ENCODE measurements around the gene SASH1.
"Not testable (repeated sequence)": the region's sequence is repeated elsewhere in the genome, so short reads cannot be mapped to it uniquely, and the experiment has no call there.

SASH1 gene

GRCh38 chr6:148551226-148551625, 208.6 kb downstream of the SASH1 start:
- no peak for DNase-seq (ENCODE audit: low spot score)

GRCh38 chr6:148556410-148556809, 213.8 kb downstream of the SASH1 start:
- no peak for DNase-seq (ENCODE audit: low spot score)

- no peak for DNase-seq (ENCODE audit: low spot score)
These were observed 215.2 kb downstream of the SASH1 start for GRCh38 chr6:148557796-148558321.

DNA sequence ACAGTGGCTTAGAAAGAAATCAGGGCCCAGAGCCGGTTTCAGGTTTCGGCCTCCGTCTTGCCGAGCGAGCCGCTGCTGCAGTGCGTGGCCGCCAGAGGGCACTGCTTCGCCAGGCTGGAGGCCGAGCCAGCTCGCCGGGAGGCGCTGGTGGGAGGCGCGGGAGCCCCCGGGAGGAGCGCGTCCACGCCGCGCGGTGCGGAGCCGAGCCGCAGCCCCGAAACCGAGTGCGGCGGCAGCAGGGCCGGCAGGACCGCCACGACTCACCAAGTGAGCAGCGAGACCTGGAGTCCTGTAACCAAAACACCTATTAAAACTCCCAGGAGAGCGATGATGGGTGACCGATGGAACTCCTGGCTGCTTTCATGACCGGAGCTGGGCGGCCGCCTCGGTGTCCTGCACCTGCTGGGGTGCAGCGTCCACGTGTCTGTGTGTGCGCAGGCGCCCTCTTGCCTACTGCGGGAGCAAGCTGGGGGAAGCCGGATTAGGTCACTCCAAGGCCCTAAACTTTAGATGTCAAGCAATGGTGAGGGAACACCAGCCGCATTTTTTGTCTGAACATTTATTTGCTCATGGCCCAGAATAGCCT, 217.3 kb downstream of the SASH1 start:
- peak; percentile 91 for DNase-seq (ENCODE audit: low spot score)

DNA sequence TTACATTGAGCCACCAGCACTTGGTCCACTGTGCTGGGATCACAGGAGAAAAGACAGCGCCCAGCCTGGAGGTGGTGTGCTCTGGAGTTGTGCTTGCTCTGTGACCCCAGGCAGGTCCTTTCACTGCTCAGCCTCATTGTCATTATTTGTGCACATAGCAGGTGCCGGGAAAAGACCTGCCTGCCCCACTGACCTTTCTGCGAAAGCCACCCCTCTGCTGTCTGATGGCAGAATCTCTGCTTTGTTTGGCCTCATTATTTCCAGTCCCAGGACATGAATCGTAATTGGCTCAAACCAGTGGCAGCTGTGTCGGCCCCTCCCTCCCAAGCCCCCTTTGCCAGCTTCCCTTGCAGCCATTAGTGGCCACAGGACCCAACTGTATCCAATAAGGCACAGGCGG, 219.0 kb downstream of the SASH1 start:
- DNase-seq (ENCODE audit: low spot score) = no peak

GRCh38 chr6:148563066-148563465, 220.4 kb downstream of the SASH1 start:
- DNase-seq (ENCODE audit: low spot score) = no peak

GRCh38 chr6:148564494-148565035, 221.9 kb downstream of the SASH1 start:
- DNase-seq (ENCODE audit: low spot score) = no peak

- DNase-seq (ENCODE audit: low spot score) = no peak
These were observed 222.8 kb downstream of the SASH1 start for GRCh38 chr6:148565321-148565926.

GRCh38 chr6:148565930-148566663, 223.5 kb downstream of the SASH1 start:
- no peak for DNase-seq (ENCODE audit: low spot score)

- DNase-seq (ENCODE audit: low spot score) = no peak
These were observed 224.2 kb downstream of the SASH1 start for GRCh38 chr6:148566664-148567350.

DNA sequence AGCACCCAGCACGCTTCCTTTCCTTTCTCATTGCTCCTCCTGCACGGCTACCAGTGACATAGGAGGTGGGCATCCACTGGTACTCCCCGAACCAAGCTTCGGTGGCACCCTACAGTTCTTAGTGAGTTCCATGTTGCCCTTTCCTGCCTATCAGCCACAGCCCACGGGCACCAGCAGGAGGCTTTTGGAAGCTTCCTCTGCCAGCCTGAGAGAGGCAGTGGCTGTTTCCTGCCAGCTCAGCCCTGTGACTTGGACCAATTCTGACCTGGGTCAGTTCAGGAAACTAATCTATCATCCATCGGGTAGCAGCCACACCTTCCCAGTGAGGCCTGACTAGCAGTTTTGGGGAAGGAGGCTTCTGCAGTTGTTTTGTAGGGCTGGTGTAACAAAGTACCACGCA, 227.8 kb downstream of the SASH1 start:
- no peak for DNase-seq (ENCODE audit: low spot score)

- no peak for DNase-seq (ENCODE audit: low spot score)
These were observed 230.2 kb downstream of the SASH1 start for GRCh38 chr6:148572676-148573335.

DNA sequence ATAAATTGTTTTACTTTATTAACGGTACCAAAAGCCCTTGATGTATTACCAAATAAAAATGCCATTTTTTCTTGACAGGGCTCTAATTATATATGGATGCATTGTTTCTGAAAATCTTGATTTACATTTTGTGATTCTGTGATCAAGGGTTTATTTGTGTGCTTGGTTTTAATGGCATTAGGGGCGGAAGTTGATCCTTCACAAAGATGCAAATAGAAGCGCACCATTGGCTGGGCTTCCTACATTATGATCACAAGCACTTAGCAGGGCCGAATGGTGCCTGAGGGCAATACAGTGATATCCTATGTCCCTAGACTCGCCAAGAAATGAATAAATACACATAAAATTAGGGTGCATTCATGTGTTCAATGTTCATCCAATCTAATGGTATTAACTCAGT, 231.3 kb downstream of the SASH1 start:
- no peak for DNase-seq (ENCODE audit: low spot score)

DNA sequence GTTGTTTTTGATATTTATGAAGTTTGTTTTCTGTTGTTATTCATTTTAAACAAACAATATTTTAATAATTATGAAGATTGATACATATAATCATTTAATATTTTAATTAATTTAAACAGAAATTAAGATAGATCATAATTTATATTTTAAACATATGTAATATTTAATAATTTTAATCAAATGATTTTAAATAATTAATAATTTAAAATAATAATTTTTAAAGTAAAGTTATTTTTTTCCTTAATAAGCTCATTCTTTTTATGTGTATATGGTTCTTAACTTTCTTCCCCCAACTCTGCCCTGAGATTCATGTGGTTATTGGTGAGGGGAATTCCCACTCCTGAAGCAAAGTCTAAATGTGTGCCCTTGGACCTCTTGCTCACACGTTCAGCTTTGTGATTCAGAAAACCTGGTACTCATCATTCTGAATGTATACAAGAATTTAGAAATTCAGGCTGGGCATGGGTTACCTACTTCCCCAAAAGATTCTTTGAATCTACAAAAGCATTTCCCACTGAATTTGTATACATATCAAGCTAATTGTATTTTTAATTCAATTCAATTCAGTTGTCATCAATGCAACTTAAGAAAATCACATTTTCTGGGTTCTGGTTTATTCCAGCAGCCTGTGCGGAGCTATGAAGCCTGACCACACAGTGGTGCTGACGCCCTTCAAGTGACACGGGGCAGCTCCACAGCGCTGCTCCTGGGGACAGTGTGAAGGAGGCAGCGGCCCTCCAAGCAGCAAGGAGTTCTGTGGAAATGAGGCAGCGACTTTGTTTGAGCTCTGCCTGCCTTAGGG, 235.2 kb downstream of the SASH1 start:
- peak; percentile 84 for DNase-seq (ENCODE audit: low spot score)

- DNase-seq (ENCODE audit: low spot score) = no peak
These were observed 235.8 kb downstream of the SASH1 start for GRCh38 chr6:148578489-148578814.

- no peak for DNase-seq (ENCODE audit: low spot score)
These were observed 236.4 kb downstream of the SASH1 start for GRCh38 chr6:148578837-148579565.

- DNase-seq (ENCODE audit: low spot score) = no peak
These were observed 237.8 kb downstream of the SASH1 start for GRCh38 chr6:148580442-148580841.

DNA sequence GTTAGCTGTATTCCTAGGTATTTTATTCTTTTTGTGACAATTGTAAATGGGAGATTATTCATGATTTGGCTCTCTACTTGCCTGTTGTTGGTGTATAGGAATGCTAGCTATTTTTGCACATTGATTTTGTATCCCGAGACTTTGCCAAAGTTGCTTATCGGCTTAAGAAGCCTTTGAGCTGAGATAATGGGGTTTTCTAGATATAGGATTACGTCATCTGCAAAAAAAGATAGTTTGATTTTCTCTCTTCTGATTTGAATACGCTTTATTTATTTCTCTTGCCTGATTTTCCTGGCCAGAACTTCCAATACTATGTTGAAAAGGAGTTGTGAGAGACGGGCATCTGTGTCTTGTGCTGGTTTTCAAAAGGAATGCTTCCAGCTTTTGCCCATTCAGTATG, 241.0 kb downstream of the SASH1 start:
- DNase-seq (ENCODE audit: low spot score) = no peak

DNA sequence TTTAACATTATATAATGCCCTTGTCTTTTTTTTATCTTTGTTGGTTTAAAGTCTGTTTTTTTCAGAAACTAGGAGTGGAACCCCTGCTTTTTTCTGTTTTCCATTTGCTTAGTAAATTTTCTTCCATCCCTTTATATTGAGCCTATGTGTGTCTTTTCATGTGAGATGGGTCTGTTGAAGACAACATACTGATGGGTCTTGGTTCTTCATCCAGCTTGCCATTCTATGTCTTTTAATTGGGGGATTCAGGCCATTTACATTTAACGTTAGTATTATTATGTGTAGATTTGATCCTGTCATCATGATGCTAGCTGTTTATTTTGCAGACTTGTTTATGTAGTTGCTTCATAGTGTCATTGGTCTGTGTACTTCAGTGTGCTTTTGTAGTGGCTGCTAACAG, 243.0 kb downstream of the SASH1 start:
- not testable (repeated sequence) for DNase-seq (ENCODE audit: low spot score)

DNA sequence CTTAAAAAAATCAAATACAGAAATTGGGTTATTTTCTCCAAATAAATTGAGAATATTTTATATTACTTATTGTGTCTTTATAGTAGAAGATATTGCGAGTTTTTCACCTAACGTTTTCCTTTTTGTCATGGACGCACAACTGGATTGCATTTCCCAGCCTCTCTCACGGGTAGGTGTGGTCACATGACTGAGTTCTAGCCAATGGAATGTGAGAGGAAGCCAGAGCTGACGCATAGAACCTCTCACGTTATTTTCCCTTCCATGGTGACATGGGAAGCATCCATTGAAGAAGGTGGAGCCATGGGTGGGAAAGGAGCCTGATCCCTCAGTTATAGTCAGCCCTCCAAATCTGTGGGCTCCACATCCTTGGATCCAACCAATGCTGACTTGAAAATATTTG, 248.2 kb downstream of the SASH1 start:
- no peak for DNase-seq (ENCODE audit: low spot score)
